Fibroblast of mammary gland (primary cell): ENCODE measurements around the gene ERVH48-1.
"Not testable (repeated sequence)": the region's sequence is repeated elsewhere in the genome, so short reads cannot be mapped to it uniquely, and the experiment has no call there.

Experiments used
- DNase-seq: peaks from one replicate; pipeline ENCODE4 v3.0.0-alpha.2; 2010; ENCODE audit warnings: low read depth
- H3K4me3 ChIP-seq: 2 replicates; pipeline ENCODE4 v1.5.1; 2011; ENCODE audit warnings: low read depth, mild to moderate bottlenecking, low read length, moderate library complexity; ENCODE audit not compliant: control insufficient read depth
- CTCF ChIP-seq: conservative IDR thresholded peaks from 2 replicates; pipeline ENCODE4 v1.5.1; 2011; ENCODE audit warnings: low read depth, low read length, inconsistent platforms; ENCODE audit not compliant: control insufficient read depth, insufficient read depth

Gene ERVH48-1

GRCh38 chr21:42931560-42932235 is 6.3 kb upstream of the ERVH48-1 start:
- no peak for DNase-seq
- no peak for TF ChIP-seq CTCF
- H3K4me3 ChIP-seq: no peak overlapping the region

GRCh38 chr21:42929969-42930368 is 4.5 kb upstream of the ERVH48-1 start:
- DNase-seq: no peak
- no peak for TF ChIP-seq CTCF
- H3K4me3 ChIP-seq: no peak overlapping the region

GRCh38 chr21:42927474-42928200 is 2.2 kb upstream of the ERVH48-1 start:
- H3K4me3 ChIP-seq, DNase-seq: not testable (repeated sequence)

GRCh38 chr21:42924433-42924751 is 1.0 kb downstream of the ERVH48-1 start:
- no peak for TF ChIP-seq CTCF
- DNase-seq: no peak
- H3K4me3 ChIP-seq: no peak overlapping the region

- peak; percentile 86 for TF ChIP-seq CTCF
- H3K4me3 ChIP-seq: no peak overlapping the region
- DNase-seq: peak; percentile 86
Measured at GRCh38 chr21:42923553-42924432, 1.6 kb downstream of the ERVH48-1 start.

- DNase-seq: no peak
- TF ChIP-seq CTCF: no peak
- H3K4me3 ChIP-seq: no peak overlapping the region
Measured at GRCh38 chr21:42922918-42923317, 2.5 kb downstream of the ERVH48-1 start.

GRCh38 chr21:42921927-42922326 is 3.5 kb downstream of the ERVH48-1 start:
- DNase-seq: no peak

More at GRCh38 chr21:42921927-42922326, 3.5 kb downstream of the ERVH48-1 start:
- no peak for TF ChIP-seq CTCF
- no peak overlapping the region for H3K4me3 ChIP-seq
